ENCODE data around the gene ECD. TPM values are rescaled to one million over a fixed set of nuclear protein-coding genes. Genes with fewer than 3 reads are reported as not detected.

ECD gene
- total RNA-seq, 3 donors from 2014 or later (not counting 1 experiment from before 2014, with no cell fraction given), result 48.4 to 53.6 (median 52.1) TPM

DNA sequence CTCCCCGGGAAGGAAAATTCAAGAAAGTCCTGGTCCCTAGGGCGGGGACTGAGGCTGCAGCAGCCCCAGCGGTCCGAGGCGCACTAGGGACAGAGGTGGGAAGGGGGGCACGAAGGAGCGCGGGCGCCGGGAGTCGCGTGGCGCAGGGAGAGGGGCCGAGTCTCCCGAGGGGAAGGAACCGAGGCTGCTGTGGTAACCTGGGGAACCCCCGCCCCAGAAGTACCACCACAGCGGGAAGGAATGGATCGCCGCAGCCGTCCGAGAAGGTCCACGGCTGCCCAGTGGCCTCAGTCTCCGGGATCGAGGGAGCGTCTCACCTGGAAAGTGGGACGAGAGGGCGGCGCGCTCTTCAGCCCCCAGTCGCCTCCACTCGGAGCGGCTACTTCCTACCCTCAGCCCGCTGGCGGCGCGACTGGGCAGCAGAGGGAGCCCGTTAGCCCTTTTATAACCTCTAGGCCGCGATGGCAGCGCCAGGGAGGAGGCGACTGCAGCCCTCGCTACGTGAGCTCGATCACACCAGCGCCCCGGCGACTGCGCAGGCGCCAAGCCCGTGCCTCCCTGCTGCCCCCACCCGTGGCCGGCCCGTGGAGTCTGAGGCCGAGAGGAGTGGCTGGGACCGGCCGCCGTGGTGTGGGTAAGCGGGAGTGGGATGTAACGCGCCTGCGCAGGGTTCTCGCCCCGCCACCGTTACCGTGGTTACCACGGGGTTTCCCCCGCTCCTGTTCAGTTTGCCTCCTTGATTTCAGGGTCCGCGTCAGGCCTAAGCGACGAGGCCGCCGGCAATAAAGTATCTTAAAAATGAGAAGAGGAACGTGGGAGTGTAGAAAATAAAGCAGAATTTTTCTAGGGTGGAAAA lies 71.1 kb downstream of the ECD start, which contains the start of gene P4HA1:
P4HA1 (minus strand) TSS at position 418 of the 856 bp plus-strand sequence. CDS start 21,983 bp downstream, outside the sequence.
- Histone ChIP-seq H3K4me1 (ENCODE audit: control insufficient read depth, insufficient read depth, low read length) (no peaks in the 10 kb centered on the region), H3K4me3 (ENCODE audit: low read length) (peak within 1 kb of the TSS; percentile 63), H3K27ac (ENCODE audit: low read length) (peak within 1 kb of the TSS; percentile 97), H3K36me3 (ENCODE audit: control insufficient read depth, insufficient read depth, low read length) (peaks cover 3% of the 10 kb centered on the region), H3K27me3 (ENCODE audit: control insufficient read depth, insufficient read depth, low read length) (no peaks in the 10 kb centered on the region), H3K9me3 (ENCODE audit: control insufficient read depth, insufficient read depth, low read length) (no peaks in the 10 kb centered on the region)
- TF ChIP-seq, protein P1, sequence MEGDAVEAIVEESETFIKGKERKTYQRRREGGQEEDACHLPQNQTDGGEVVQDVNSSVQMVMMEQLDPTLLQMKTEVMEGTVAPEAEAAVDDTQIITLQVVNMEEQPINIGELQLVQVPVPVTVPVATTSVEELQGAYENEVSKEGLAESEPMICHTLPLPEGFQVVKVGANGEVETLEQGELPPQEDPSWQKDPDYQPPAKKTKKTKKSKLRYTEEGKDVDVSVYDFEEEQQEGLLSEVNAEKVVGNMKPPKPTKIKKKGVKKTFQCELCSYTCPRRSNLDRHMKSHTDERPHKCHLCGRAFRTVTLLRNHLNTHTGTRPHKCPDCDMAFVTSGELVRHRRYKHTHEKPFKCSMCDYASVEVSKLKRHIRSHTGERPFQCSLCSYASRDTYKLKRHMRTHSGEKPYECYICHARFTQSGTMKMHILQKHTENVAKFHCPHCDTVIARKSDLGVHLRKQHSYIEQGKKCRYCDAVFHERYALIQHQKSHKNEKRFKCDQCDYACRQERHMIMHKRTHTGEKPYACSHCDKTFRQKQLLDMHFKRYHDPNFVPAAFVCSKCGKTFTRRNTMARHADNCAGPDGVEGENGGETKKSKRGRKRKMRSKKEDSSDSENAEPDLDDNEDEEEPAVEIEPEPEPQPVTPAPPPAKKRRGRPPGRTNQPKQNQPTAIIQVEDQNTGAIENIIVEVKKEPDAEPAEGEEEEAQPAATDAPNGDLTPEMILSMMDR (IDR thresholded peaks at IDR 0.05), result peak; percentile 58
- Mint-ChIP-seq H3K36me3 (no peaks in the 10 kb centered on the region), H3K4me1 (peaks cover 17 to 31% of the 10 kb centered on the region in 2 donors), H3K27me3 (ENCODE audit: low read depth in 2 of 2) (no peaks in the 10 kb centered on the region), H3K9me3 (no peaks in the 10 kb centered on the region), H3K4me3 (peak within 1 kb of the TSS; percentile 97), H3K27ac (peak within 1 kb of the TSS; percentile 96 to 98)
- ATAC-seq (peak; percentile 89 to 97 (median 91)), DNase-seq (peak; percentile 97 to 99)
- intact Hi-C loops (cut with micrococcal nuclease), result loop anchor here (2.0 to 5.0 kb wide), 4 partner anchors 62 to 834 kb away; partner anchors contain the start of genes ECD, FAM149B1 and MRPS16
- under 1% methylated on average over 75 of the region's 75 CpGs for WGBS (ENCODE audit: insufficient coverage)

- no peaks in the 10 kb centered on the region for H3K9me3 Mint-ChIP-seq
Measured at GRCh38 chr10:73096041-73096448, 71.8 kb downstream of the ECD start.

DNA sequence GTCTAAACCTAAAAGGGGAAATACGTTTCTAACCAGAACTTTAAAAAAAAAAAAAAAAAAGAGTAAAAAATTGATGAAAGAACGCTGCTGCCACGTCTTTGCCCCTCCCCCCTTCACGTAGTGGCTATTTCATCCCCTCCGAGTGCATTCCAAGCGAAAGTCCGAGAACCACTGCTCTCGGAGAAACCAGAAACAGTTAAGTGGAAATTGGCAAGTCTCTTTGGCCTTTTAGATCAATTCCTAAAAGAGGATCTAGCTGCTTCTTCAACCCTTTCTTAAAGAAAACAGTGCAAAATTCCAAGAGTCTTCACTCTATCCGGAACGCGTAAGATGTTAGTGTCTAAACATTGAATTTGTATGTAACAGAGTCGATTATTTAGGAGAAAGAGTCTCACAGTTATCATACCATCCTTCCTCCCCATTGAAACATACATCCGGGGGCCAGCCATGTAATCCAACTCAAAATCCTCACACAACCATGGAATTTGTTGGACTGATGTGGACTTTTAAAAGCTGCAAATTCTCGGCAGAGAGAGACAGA lies 72.3 kb downstream of the ECD start:
- Histone ChIP-seq H3K9me3 (ENCODE audit: control insufficient read depth, insufficient read depth, low read length) (no peaks in the 10 kb centered on the region), H3K27me3 (ENCODE audit: control insufficient read depth, insufficient read depth, low read length) (no peaks in the 10 kb centered on the region), H3K27ac (ENCODE audit: low read length) (peak overlapping the region; percentile 97), H3K4me1 (ENCODE audit: control insufficient read depth, insufficient read depth, low read length) (no peaks in the 10 kb centered on the region), H3K36me3 (ENCODE audit: control insufficient read depth, insufficient read depth, low read length) (peaks cover 3% of the 10 kb centered on the region), H3K4me3 (ENCODE audit: low read length) (peak overlapping the region; percentile 63)
- Mint-ChIP-seq H3K36me3 (no peaks in the 10 kb centered on the region), H3K4me1 (peaks cover 17 to 31% of the 10 kb centered on the region in 2 donors), H3K27me3 (ENCODE audit: low read depth in 2 of 2) (no peaks in the 10 kb centered on the region), H3K9me3 (no peaks in the 10 kb centered on the region), H3K4me3 (peak overlapping the region; percentile 97), H3K27ac (peak overlapping the region; percentile 96 to 98)
- ATAC-seq (no peak), DNase-seq (peak; percentile 27 to 76)
- WGBS (ENCODE audit: insufficient coverage), result under 1% methylated on average over 7 of the region's 14 CpGs
- intact Hi-C loops (cut with micrococcal nuclease), result loop anchor here (2.0 to 5.0 kb wide), 4 partner anchors 63 to 833 kb away; partner anchors contain the start of genes ECD, FAM149B1 and MRPS16
- TF ChIP-seq, protein P1 (IDR thresholded peaks at IDR 0.05), result no peak

More at GRCh38 chr10:73096041-73096448, 71.8 kb downstream of the ECD start:
- Histone ChIP-seq H3K36me3 (ENCODE audit: control insufficient read depth, insufficient read depth, low read length) (peaks cover 3% of the 10 kb centered on the region), H3K27ac (ENCODE audit: low read length) (peak overlapping the region; percentile 97), H3K9me3 (ENCODE audit: control insufficient read depth, insufficient read depth, low read length) (no peaks in the 10 kb centered on the region), H3K4me3 (ENCODE audit: low read length) (peak overlapping the region; percentile 63), H3K4me1 (ENCODE audit: control insufficient read depth, insufficient read depth, low read length) (no peaks in the 10 kb centered on the region), H3K27me3 (ENCODE audit: control insufficient read depth, insufficient read depth, low read length) (no peaks in the 10 kb centered on the region)
- peak; percentile 27 to 44 (median 29) for ATAC-seq
- H3K4me1 Mint-ChIP-seq, result peaks cover 17 to 31% of the 10 kb centered on the region in 2 donors
- H3K27me3 Mint-ChIP-seq (ENCODE audit: low read depth in 2 of 2), result no peaks in the 10 kb centered on the region
- TF ChIP-seq, protein P1 (IDR thresholded peaks at IDR 0.05), result no peak
- H3K4me3 Mint-ChIP-seq, result peak overlapping the region; percentile 97
- under 1% methylated on average over 29 of the region's 29 CpGs for whole genome bisulfite sequencing (ENCODE audit: insufficient coverage)
- DNase-seq, result peak; percentile 59 to 88
- peak overlapping the region; percentile 96 to 98 for H3K27ac Mint-ChIP-seq
- no peaks in the 10 kb centered on the region for H3K36me3 Mint-ChIP-seq
- intact Hi-C loops (cut with micrococcal nuclease), result loop anchor here (2.0 to 5.0 kb wide), 4 partner anchors 63 to 834 kb away; partner anchors contain the start of genes ECD, FAM149B1 and MRPS16

Data from natural killer cell (primary cell).